Spleen (tissue), 11 donors: ENCODE data around the gene MTFMT. TPM values are rescaled to one million over a fixed set of nuclear protein-coding genes. Genes with fewer than 3 reads are reported as not detected.
A peak's percentile ranks its signal among the peaks of the same experiment; 100 is the strongest.

ENCODE experiments used
- DNase-seq: peaks from one replicate; pipeline ENCODE4 v3.0.0-alpha.2; 2020
- H3K27ac ChIP-seq, 8 donors: fragments of 200-600 bp; sonication (generic) in 7 of 8; 1 replicate in 4 of 8; 2 replicates in 4 of 8; pipeline versions ENCODE4 v1.5.0 to v1.8.0; 2016 to 2021; ENCODE audit warnings: inconsistent platforms in 4 of 8, mild to moderate bottlenecking in 4 of 8, moderate library complexity in 1 of 8
- H3K27me3 ChIP-seq, 7 donors: fragments of 200-600 bp; sonication (generic) in 6 of 7; replicated peaks in 1 of 7; 1 replicate in 4 of 7; 2 replicates in 3 of 7; pipeline versions ENCODE4 v1.5.0 to v1.8.0; 2016 to 2021; ENCODE audit warnings: inconsistent platforms in 3 of 7, mild to moderate bottlenecking in 1 of 7
- H3K36me3 ChIP-seq, 6 donors: fragments of 200-600 bp; sonication (generic) in 5 of 6; 1 replicate in 4 of 6; 2 replicates in 2 of 6; pipeline versions ENCODE4 v1.5.0 to v1.8.0; 2016 to 2021; ENCODE audit warnings: inconsistent platforms in 2 of 6
- H3K4me1 ChIP-seq, 6 donors: fragments of 200-600 bp; sonication (generic) in 5 of 6; 1 replicate in 3 of 6; 2 replicates in 3 of 6; pipeline versions ENCODE4 v1.5.0 to v1.8.0; 2016 to 2021; ENCODE audit warnings: inconsistent platforms in 3 of 6
- H3K4me3 ChIP-seq, 8 donors: fragments of 200-600 bp; sonication (generic) in 7 of 8; 1 replicate in 4 of 8; 2 replicates in 4 of 8; pipeline versions ENCODE4 v1.5.0 to v1.8.0; 2016 to 2021; ENCODE audit warnings: inconsistent platforms in 4 of 8, mild to moderate bottlenecking in 4 of 8, moderate library complexity in 2 of 8
- H3K9me3 ChIP-seq, 8 donors: fragments of 200-600 bp; sonication (generic) in 7 of 8; 1 replicate in 4 of 8; 2 replicates in 4 of 8; pipeline versions ENCODE4 v1.5.0 to v1.8.0; 2016 to 2021; ENCODE audit warnings: inconsistent platforms in 4 of 8
- CTCF ChIP-seq, 11 experiments: fragments of 200-600 bp in 7 of 11; fragments of 450-650 bp in 4 of 11; sonication (generic) in 4 of 11; IDR thresholded peaks in 8 of 11; conservative IDR thresholded peaks in 3 of 11; 1 replicate in 7 of 11; 2 replicates in 4 of 11; pipeline versions ENCODE4 v1.4.0 to v1.8.0; 2016 to 2021; ENCODE audit warnings: antibody characterized with exemption in 11 of 11, inconsistent platforms in 4 of 11, mild to moderate bottlenecking in 1 of 11
- POLR2A ChIP-seq, 3 donors: fragments of 450-650 bp; IDR thresholded peaks; one replicate each; pipeline ENCODE4 v1.5.1; 2017; ENCODE audit warnings: antibody characterized with exemption in 3 of 3, mild to moderate bottlenecking in 1 of 3
- POLR2AphosphoS5 ChIP-seq, 3 donors: sonication (generic); formaldehyde crosslinking; IDR thresholded peaks; one replicate each; pipeline ENCODE4 v1.5.1; 2017; ENCODE audit warnings: antibody characterized with exemption in 3 of 3
- WGBS, 5 donors: extraction: QIAGEN DNeasy Blood & Tissue Kit in 3 of 5; methylation state at CpG; one replicate each; pipeline versions ENCODE4 v1.1.5 to v1.1.7; 2013 to 2018; 5-methylcytosine and 5-hydroxymethylcytosine counted together
- intact Hi-C: fragments of 100-400 bp; cut with DNase I; formaldehyde crosslinking; loops from one replicate; pipeline ENCODE4 v1.15.0; 2023; ENCODE audit warnings: low total_unique reads
- polyA plus RNA-seq, 3 donors: library from polyadenylated mRNA; stranded (reverse); fragments of 200-250 nt; gene quantifications; one replicate each; pipeline ENCODE4 v1.2.1, GENCODE V29; 2013
- total RNA-seq, 7 donors: library from RNA; depleted of rRNA in 3 of 7; stranded (reverse); fragments of >200 nt in 3 of 7; fragmentation: NEBNext Ultra II Directional in 4 of 7; extraction: Animal tissue kit (Norgen Biotek cat#: 25700) in 4 of 7; gene quantifications; one replicate each; pipeline versions ENCODE4 v1.1.0 to v1.2.1, GENCODE V29; 2016 to 2021
- donor health status: healthy with polysubstance abuse.
- donor health status: DM: no; HTN: no; CAD: no; lungs with moderate emphysema.
- donor health status: DM: no; HTN: no; CAD: no.
- donor health status: Bipolar disorder and iron deficiency.
- donor health status: healthy.
- donor health status: DM: no; HTN: no; CAD: no.
- donor health status: DM: yes; HTN: yes; CAD: no.

Gene MTFMT
- total and polyA plus RNA-seq, 10 donors = 3.7 to 27.5 (median 12.4) TPM

DNA sequence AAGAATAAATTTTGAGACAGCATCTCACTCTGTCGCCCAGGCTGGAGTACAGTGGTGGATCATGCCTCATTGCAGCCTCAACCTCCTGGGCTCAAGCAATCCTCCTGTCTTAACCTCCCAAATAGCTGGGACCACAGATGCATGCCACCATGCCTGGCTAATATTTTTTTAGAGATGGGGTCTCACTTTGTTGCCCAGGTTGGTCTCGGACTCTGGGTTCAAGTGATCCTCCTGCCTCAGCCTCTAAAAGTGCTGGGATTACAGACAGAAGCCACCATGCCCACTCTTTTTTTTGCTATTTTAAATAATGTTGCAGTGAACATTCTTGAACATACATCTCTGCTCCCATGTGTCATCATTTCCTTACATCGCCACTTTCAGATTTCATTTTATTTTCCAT is 9.0 kb upstream of the MTFMT start:
- H3K4me1 ChIP-seq = peaks cover 0 to 12% (median 7%) of the 10 kb centered on the region in 6 donors
- no peaks in the 10 kb centered on the region for H3K27me3 ChIP-seq
- no peaks in the 10 kb centered on the region for H3K36me3 ChIP-seq
- H3K9me3 ChIP-seq = no peaks in the 10 kb centered on the region
- no peak overlapping the region for H3K27ac ChIP-seq
- no peak overlapping the region for H3K4me3 ChIP-seq
- 85 to 98% (median 95%) methylated on average over 3 of the region's 3 CpGs for WGBS, 5 donors
- intact Hi-C loops = no loop called here
- no peak for TF ChIP-seq POLR2AphosphoS5 (IDR thresholded peaks at IDR 0.05)
- TF ChIP-seq POLR2A (IDR thresholded peaks at IDR 0.05) = no peak
- no peak for TF ChIP-seq CTCF (IDR thresholded peaks at IDR 0.05 in 8 of 11, conservative IDR thresholded peaks at IDR 0.05 in 3 of 11)
- DNase-seq = no peak

- Histone ChIP-seq H3K36me3 (no peaks in the 10 kb centered on the region), H3K4me3 (no peak overlapping the region), H3K27ac (no peak overlapping the region), H3K4me1 (peaks cover 0 to 19% (median 12%) of the 10 kb centered on the region in 6 donors), H3K9me3 (no peaks in the 10 kb centered on the region), H3K27me3 (no peaks in the 10 kb centered on the region)
- no peak for DNase-seq
- WGBS, 5 donors = 88 to 100% (median 97%) methylated on average over 1 of the region's 1 CpG
- intact Hi-C loops = no loop called here
- TF ChIP-seq POLR2AphosphoS5 (IDR thresholded peaks at IDR 0.05) = no peak
These were observed 7.9 kb upstream of the MTFMT start for GRCh38 chr15:65037309-65037708.

GRCh38 chr15:65034719-65035118 is 5.3 kb upstream of the MTFMT start:
- DNase-seq = no peak
- TF ChIP-seq POLR2A (IDR thresholded peaks at IDR 0.05) (no peak), POLR2AphosphoS5 (IDR thresholded peaks at IDR 0.05) (no peak), CTCF (IDR thresholded peaks at IDR 0.05 in 8 of 11, conservative IDR thresholded peaks at IDR 0.05 in 3 of 11) (no peak)
- Histone ChIP-seq H3K9me3 (no peaks in the 10 kb centered on the region), H3K36me3 (no peaks in the 10 kb centered on the region), H3K4me1 (peaks cover 0 to 22% (median 14%) of the 10 kb centered on the region in 6 donors), H3K4me3 (no peak overlapping the region), H3K27ac (no peak overlapping the region), H3K27me3 (no peaks in the 10 kb centered on the region)
- WGBS, 5 donors = 79 to 90% (median 84%) methylated on average over 11 of the region's 11 CpGs
- intact Hi-C loops = loop anchor here (5.0 kb wide), 1 partner anchor 263 kb away; the partner anchor contains the start of gene RNU5A-1

DNA sequence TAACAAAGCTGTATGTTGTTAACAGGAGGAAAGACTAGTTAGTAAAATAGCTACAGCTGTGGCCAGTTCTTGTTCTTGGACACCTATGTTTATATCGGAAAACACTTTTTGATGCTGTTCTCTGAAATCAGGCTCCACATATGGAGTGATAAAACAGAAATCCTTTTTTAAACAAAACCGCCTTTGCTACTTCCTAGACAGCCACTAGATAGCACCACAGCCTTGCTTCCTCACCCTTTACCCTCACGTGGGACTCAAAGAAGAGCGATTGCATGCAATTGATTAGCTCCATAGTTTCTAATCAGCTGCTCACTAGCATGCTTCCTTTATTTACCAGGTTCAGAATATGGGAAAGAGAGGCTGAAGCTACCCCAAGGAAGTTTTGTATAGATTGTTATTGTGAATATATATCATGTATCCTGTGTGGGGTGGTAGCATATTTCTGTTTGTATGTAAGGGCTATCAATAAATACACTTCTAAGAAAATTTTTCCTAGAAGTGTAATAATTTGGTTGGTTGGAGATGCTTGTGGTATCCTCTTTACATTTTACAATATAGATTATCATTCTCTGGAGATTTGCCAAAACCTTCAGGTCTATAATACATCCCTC is 4.3 kb upstream of the MTFMT start:
- 9 to 17% (median 13%) methylated on average over 4 of the region's 4 CpGs for WGBS, 5 donors
- Histone ChIP-seq H3K9me3 (no peaks in the 10 kb centered on the region), H3K27ac (no peak overlapping the region), H3K4me3 (no peak overlapping the region), H3K36me3 (no peaks in the 10 kb centered on the region), H3K27me3 (no peaks in the 10 kb centered on the region), H3K4me1 (peaks cover 0 to 26% (median 16%) of the 10 kb centered on the region in 6 donors)
- TF ChIP-seq CTCF (IDR thresholded peaks at IDR 0.05 in 8 of 11, conservative IDR thresholded peaks at IDR 0.05 in 3 of 11) = peak in 3 of 11 experiments; percentile 6 to 21 (median 6)
- TF ChIP-seq POLR2A (IDR thresholded peaks at IDR 0.05) = no peak
- intact Hi-C loops = loop anchor here (5.0 kb wide), 1 partner anchor 264 kb away; the partner anchor contains the start of gene RNU5A-1
- no peak for DNase-seq
